Measurements from ENCODE around the gene EXOC6B.
A peak's percentile ranks its signal among the peaks of the same experiment; 100 is the strongest.

DNA sequence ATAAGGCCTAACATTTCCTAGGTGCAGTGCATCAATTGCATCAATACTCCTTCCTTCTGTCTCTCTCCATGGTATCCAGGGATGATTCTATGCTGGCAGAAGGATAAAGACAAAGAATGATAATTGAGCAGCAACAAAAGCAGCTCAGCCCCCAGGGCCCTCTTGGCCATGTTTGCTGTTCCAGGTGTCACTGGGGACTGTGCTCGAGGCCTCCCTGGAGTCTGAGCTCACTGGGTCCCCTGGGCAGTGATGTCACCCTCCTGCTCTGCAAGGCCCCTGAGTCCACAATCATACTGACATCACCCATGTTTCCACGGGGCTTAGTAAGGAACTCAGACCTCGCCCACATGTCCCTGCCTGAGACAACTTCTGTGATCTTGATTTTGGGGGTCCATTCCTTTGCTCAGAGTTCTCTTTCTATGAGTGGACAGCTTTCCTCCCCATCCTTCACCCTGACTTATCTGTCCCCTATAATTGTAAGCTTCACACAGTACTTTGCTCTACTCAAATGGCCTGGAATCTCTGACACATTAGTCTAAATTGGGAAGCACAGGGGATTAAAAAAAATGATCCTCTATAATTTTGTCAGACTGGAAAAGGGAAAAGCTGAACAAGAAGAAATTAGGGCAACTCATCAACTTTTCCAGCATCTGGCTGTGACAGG lies 15.8 kb upstream of the EXOC6B start:
- TF ChIP-seq KLF9 (tag by site-specific recombination; IDR thresholded peaks at IDR 0.05; ENCODE audit: low read depth): no peak
- peak; percentile 87 for TF ChIP-seq REST (tag by site-specific recombination; IDR thresholded peaks at IDR 0.05)
- TF ChIP-seq ZNF146 (tag by site-specific recombination; IDR thresholded peaks at IDR 0.05): no peak
- no peak for TF ChIP-seq CTCF (tag by site-specific recombination; IDR thresholded peaks at IDR 0.05)
- TF ChIP-seq ZFP37 (tag by site-specific recombination; IDR thresholded peaks at IDR 0.05): no peak
- TF ChIP-seq ZNF239 (tag by site-specific recombination; IDR thresholded peaks at IDR 0.05): no peak
- TF ChIP-seq ZNF138 (tag by site-specific recombination; IDR thresholded peaks at IDR 0.05; ENCODE audit: borderline replicate concordance): no peak
- no peak for TF ChIP-seq OVOL3 (tag by site-specific recombination; IDR thresholded peaks at IDR 0.05)
- TF ChIP-seq ZNF302 (tag by site-specific recombination; IDR thresholded peaks at IDR 0.05; ENCODE audit: low read depth): no peak
- no peak for TF ChIP-seq SALL2 (tag by site-specific recombination; IDR thresholded peaks at IDR 0.05; ENCODE audit: borderline replicate concordance)
- no peak for TF ChIP-seq ZNF132 (tag by site-specific recombination; IDR thresholded peaks at IDR 0.05; ENCODE audit: borderline replicate concordance)
- no peak for TF ChIP-seq ZNF155 (tag by site-specific recombination; IDR thresholded peaks at IDR 0.05)
